ENCODE data around the gene REEP3.
"Not testable (repeated sequence)": the region's sequence is repeated elsewhere in the genome, so short reads cannot be mapped to it uniquely, and the experiment has no call there.

The REEP3 gene

DNA sequence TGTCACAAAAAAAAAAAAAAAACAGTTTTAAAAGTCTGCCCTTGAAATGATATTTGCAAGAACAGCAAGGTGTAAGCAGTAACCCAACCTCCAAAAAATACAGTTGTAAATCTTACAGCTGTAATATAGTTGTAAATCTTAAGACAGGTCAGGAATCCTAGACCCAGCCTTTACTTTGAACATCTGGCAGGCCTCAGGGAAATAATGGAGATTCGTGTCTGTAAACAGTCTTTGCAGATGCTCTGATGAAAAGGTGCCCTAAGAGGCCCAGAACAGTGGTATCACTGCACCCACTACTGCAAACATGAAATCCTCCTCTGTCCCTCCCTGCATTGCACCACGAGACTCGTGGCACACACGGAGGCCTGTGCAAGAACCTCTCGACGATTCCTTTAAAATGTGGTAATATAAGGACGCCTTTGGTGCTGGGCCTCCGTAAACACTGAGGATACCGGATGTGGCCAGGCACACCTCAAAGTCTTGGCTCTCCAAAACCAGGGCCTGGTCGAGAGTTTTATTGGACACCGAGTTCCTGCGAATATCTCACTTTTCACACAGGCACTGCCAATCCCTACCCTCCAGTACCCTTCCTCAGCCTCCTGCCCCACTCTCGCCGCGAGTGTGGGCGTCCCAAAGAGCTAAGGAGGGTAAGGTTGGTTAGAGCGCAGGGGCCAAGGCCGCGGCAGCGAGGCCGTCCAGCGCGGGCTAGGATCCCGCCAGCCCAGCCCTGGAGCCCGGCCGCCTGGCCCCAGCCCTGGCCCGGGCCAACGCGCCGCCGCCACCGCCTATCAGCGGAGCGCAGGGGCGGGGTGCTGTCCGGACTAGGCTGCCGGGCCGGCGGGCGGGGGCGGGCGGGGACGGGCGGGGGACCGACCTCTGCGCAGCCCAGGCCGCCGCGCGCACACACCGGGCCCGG lies at the start of gene REEP3:
Gene REEP3 (plus strand): TSS at position 902 of the 916 bp plus-strand sequence. CDS start 145 bp downstream, outside the sequence.
- peak; percentile 15 for DNase-seq (ENCODE audit: low spot score)

DNA sequence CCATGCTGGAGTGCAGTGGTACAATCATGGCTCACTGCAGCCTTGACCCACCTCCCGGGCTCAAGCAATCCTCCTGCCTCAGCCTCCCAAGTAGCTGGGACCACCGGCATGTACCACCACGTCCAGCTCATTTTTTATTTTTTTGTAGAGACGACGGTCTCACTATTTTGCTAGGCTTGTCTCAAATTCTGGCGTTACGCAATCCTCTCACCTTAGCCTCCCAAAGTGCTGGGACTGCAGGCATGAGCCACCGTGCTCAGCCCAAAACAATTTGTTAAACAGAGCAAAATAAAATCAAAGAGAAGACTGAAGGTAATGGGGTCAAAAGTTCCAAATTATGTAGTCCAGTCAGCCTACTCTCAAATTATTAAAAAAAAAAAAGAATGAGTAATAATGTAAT lies 46.7 kb upstream of the REEP3 start:
- DNase-seq (ENCODE audit: low spot score) = no peak

- no peak for DNase-seq (ENCODE audit: low spot score)
These were observed 43.3 kb upstream of the REEP3 start for GRCh38 chr10:63477927-63478326.

- DNase-seq (ENCODE audit: low spot score) = no peak
These were observed 42.6 kb upstream of the REEP3 start for GRCh38 chr10:63478564-63478963.

- DNase-seq (ENCODE audit: low spot score) = no peak
These were observed 41.0 kb upstream of the REEP3 start for GRCh38 chr10:63480237-63480636.

GRCh38 chr10:63481815-63482421 lies 39.3 kb upstream of the REEP3 start:
- DNase-seq (ENCODE audit: low spot score) = no peak

- no peak for DNase-seq (ENCODE audit: low spot score)
These were observed 37.2 kb upstream of the REEP3 start for GRCh38 chr10:63483983-63484382.

DNA sequence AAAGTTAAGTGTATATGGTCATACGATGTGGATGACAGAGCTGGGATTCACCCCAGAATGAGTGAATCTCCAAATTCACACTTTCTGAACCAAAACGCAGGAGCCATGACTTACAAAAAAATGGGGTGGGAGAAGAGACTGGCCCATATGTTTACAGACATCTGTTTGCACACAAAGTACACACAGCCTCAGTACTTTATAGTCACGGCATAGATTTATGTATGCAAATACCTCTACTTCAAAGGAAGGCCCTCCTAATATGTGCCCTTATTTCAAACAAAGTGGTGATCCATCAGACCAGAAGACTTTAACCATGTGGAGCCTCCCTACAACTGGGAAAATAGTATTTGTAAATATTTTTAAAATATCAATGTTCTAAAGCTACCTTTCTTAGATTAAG lies 33.2 kb upstream of the REEP3 start:
- no peak for DNase-seq (ENCODE audit: low spot score)

DNA sequence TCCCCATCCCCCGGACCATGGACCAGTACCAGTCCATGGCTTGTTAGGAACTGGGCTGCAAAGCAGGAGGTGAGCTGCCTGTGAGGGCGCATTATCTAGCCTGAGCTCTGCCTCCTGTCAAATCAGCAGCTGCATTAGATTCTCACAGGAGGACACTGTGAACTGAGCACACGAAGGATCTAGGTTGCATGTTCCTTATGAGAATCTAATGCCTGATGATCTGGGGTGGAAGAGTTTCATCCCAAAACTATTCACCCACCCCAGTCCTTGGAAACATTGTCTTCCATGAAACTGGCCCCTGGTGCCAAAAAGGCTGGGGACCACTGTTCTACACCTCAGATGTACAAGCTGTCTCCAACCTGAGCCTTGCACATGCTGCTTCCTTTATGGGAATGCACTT lies 31.4 kb upstream of the REEP3 start:
- DNase-seq (ENCODE audit: low spot score) = no peak

DNA sequence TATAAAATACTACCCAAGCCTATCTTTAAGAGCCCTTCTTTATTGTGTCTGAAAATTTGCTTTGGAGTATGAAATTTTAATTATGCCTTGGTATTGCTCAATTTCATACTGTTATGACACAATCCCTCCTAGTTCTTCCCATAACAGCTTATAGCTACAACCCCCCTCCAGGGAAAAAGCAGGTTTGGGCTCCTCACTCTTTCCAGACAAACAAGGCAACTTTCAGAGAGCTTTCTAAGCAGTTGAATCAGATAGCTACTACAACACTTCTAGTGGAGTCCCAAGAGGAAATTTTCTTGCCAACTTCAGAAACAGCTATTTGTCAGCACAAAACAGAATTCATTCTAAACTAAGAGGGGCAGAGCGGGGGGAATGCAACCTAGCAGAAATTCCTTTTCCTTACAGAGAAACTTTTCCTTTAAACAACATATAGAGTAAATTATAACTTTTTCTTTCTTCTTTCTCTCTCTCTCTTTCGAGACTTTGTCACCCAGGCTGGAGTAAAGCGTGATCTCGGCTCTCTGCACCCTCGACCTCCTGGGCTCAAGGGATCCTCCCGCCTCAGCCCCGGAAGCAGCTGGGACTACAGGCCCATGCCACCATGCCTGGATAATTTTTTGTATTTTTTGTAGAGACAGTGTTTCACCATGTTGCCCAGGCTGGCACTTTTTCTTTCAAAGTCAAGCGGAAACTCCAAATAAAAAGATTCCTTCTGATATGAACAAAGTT lies 29.4 kb upstream of the REEP3 start:
- no peak for DNase-seq (ENCODE audit: low spot score)

DNA sequence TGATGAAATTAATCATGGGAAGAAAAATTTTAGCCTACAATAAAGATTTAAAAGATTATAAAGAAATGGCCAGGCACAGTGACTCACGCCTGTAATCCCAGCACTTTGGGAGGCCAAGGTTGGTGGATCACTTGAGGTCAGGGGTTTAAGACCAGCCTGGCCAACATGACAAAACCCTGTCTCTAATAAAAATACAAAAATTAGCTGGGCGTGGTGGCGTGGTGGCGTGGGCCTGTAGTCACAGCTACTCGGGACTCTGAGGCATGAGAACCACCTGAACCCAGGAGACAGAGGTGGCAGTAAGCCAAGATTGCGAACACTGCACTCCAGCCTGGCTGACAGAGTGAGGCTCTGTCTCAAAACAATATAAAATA lies 28.9 kb upstream of the REEP3 start:
- not testable (repeated sequence) for DNase-seq (ENCODE audit: low spot score)

GRCh38 chr10:63493004-63493403 lies 28.2 kb upstream of the REEP3 start:
- DNase-seq (ENCODE audit: low spot score) = no peak

GRCh38 chr10:63494951-63495350 lies 26.2 kb upstream of the REEP3 start:
- DNase-seq (ENCODE audit: low spot score) = no peak

- no peak for DNase-seq (ENCODE audit: low spot score)
These were observed 24.6 kb upstream of the REEP3 start for GRCh38 chr10:63496561-63496960.

DNA sequence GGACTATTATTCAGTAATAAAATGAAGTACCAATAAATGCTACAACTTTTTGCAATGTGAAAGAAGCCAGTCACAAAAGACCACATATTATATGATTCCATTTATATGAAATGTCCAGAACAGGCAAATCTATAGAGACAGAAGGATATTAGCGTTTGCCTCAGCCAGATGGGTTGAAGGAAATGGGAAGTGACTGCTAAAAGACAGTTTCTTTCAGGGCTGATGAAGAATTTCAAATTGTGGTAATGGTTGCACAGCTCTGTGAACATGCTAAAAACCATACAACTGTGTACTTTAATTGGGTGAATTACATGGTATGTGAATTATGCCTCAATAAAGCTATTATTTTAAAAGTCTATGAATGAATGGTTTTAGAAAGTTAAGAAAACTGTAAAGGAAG lies 23.9 kb upstream of the REEP3 start:
- DNase-seq (ENCODE audit: low spot score) = no peak

DNA sequence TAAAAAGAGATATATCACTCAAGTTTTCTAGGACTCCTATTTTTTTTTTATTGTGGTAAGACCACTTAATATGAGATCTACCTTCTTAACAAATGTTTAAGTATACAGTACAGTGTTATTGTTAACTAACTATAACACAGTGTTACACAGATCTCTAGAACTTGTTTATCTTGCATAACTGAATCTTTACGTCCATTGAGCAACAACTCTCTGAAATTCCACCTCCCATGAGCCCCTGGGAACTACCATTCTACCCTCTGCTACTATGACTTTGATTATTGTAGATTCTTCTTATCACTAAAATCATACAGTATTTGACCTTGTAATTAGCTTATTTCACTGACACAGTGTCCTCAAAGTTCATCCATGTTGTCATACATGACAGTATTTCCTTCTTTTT lies 22.5 kb upstream of the REEP3 start:
- DNase-seq (ENCODE audit: low spot score) = no peak

DNA sequence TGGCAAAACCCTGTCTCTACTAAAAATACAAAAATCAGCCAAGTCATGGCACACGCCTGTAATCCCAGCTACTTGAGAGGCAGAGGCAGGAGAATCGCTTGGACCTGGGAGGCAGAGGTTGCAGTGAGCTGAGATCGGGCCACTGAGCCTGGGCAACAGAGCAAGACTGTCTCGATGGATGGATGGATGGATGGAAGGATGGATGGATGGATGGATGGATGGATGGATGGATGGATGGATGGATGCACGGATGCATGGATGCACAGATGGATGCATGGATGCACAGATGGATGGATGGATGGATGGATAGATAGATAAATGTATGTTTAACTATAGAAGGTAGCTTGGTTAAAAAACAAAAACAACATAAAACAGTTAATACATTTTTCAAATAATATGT lies 20.6 kb upstream of the REEP3 start:
- not testable (repeated sequence) for DNase-seq (ENCODE audit: low spot score)

GRCh38 chr10:63501954-63502353 lies 19.2 kb upstream of the REEP3 start:
- no peak for DNase-seq (ENCODE audit: low spot score)

GRCh38 chr10:63502832-63503231 lies 18.4 kb upstream of the REEP3 start:
- DNase-seq (ENCODE audit: low spot score) = no peak

- DNase-seq (ENCODE audit: low spot score) = no peak
These were observed 17.8 kb upstream of the REEP3 start for GRCh38 chr10:63503395-63503794.

DNA sequence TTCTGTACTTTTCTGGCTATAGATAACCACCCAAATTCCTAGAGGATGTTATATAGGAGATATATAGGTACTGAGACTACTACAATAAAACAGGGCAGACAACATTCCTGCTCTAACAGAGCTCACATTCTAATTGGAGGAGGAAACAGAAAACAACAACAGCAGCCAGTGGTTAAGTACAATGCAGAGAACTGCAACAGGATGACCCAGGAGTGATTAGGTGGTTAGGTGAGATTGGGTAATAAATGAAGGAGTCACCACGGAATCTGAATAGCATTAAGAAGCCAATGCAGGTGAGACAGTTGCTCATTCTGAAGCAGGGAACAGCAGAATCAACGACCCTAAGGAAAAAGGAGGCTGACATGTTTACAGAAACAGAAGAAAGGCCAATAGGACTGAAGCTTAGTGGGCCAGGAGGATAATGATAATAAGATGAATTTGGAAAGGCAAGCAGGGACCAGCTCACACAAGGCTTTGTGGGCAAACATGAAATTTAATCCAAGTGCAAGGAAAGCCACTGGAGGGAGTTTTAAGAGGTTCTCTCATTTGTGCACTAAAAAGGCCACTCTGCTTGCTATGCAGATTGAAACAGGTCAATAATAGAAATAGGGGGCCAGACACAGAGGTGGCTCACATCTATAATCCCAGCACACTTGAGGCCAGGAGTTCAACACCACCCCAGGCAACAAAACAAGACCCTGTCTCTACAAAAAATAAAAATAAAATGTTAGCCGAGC lies 16.9 kb upstream of the REEP3 start:
- no peak for DNase-seq (ENCODE audit: low spot score)

DNA sequence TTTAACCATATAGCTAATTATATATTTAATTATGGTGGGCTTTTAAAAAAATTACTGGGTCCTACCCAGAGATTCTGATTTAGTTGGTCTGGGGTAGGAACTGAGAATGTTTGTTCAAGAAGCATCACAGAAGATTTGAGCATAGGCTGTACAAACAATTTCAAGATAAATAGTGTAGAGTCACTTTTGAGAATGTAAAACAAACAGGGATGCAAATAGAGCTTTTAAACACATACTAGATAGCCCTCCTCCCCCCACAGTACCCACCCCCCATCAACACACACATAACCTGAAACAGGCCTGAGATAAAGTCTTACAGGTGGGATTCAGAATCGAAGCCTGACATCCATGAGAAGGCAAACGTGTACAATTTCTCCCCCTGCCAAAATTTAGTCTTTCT lies 15.6 kb upstream of the REEP3 start:
- no peak for DNase-seq (ENCODE audit: low spot score)
